Naive thymus-derived CD4-positive, alpha-beta T cell (primary cell): ENCODE data around the gene MIER2. TPM values are rescaled to one million over a fixed set of nuclear protein-coding genes. Genes with fewer than 3 reads are reported as not detected.

Source experiments
- ATAC-seq: fragments of 150-1000 bp; cut with Tn5 transposase; 2 replicates; pipeline ENCODE4 v1.10.0; 2021; ENCODE audit warnings: mild to moderate bottlenecking, moderate library complexity
- CTCF ChIA-PET: fragments of 350-600 bp; sonication (Branson Sonifier 250); formaldehyde crosslinking; loops from one replicate; lab custom pipeline; 2021; ENCODE audit warnings: antibody characterized with exemption; lab: Charles Lee
- POLR2A ChIA-PET: fragments of 350-600 bp; sonication (Branson Sonifier 250); formaldehyde crosslinking; loops from one replicate; lab custom pipeline; 2021; ENCODE audit warnings: antibody characterized with exemption, inconsistent platforms; lab: Charles Lee
- DNase-seq, 9 donors: peaks; one replicate each; pipeline versions ENCODE4 v3.0.0 to v3.0.0-alpha.2; 2020 to 2022; ENCODE audit warnings: mixed read lengths in 1 of 9
- H3K27ac ChIP-seq: one replicate; pipeline ENCODE4 v1.7.0; 2013; ENCODE audit warnings: mild to moderate bottlenecking, low read depth, low read length, moderate library complexity
- H3K27me3 ChIP-seq, 2 donors: one replicate each; pipeline ENCODE4 v1.7.0; 2013; ENCODE audit warnings: low read length in 2 of 2, mild to moderate bottlenecking in 2 of 2, moderate library complexity in 2 of 2; ENCODE audit not compliant: control insufficient read depth in 2 of 2, insufficient read depth in 2 of 2
- H3K36me3 ChIP-seq, 3 experiments: 1 replicate in 2 of 3; 2 replicates in 1 of 3; pipeline ENCODE4 v1.7.0; 2013; ENCODE audit warnings: low read length in 3 of 3, mild to moderate bottlenecking in 3 of 3, moderate library complexity in 1 of 3; ENCODE audit not compliant: insufficient read depth in 3 of 3, control insufficient read depth in 2 of 3
- H3K4me1 ChIP-seq, 2 donors: one replicate each; pipeline ENCODE4 v1.7.0; 2013; ENCODE audit warnings: low read length in 2 of 2, mild to moderate bottlenecking in 2 of 2, moderate library complexity in 1 of 2; ENCODE audit not compliant: control insufficient read depth in 2 of 2, insufficient read depth in 2 of 2
- H3K4me3 ChIP-seq: 2 replicates; pipeline ENCODE4 v1.7.0; 2013; ENCODE audit warnings: mild to moderate bottlenecking, low read length
- H3K9me3 ChIP-seq, 3 experiments: 1 replicate in 2 of 3; 2 replicates in 1 of 3; pipeline ENCODE4 v1.7.0; 2013; ENCODE audit warnings: low read length in 3 of 3; ENCODE audit not compliant: control insufficient read depth in 2 of 3
- H3K27ac Mint-ChIP-seq, 9 donors: one replicate each; pipeline ENCODE4 v1.8.0; 2020 to 2022; ENCODE audit warnings: mixed read lengths in 9 of 9, mild to moderate bottlenecking in 8 of 9, moderate library complexity in 5 of 9, inconsistent platforms in 2 of 9
- H3K27me3 Mint-ChIP-seq, 5 donors: one replicate each; pipeline ENCODE4 v1.8.0; 2021 to 2022; ENCODE audit warnings: mixed read lengths in 5 of 5, mild to moderate bottlenecking in 1 of 5
- H3K36me3 Mint-ChIP-seq, 5 donors: one replicate each; pipeline ENCODE4 v1.8.0; 2020 to 2022; ENCODE audit warnings: mixed read lengths in 5 of 5, mild to moderate bottlenecking in 3 of 5, inconsistent platforms in 1 of 5
- H3K4me1 Mint-ChIP-seq, 7 donors: one replicate each; pipeline ENCODE4 v1.8.0; 2020 to 2022; ENCODE audit warnings: mixed read lengths in 7 of 7, mild to moderate bottlenecking in 3 of 7, inconsistent platforms in 1 of 7
- H3K4me3 Mint-ChIP-seq, 10 donors: one replicate each; pipeline ENCODE4 v1.8.0; 2020 to 2022; ENCODE audit warnings: mild to moderate bottlenecking in 10 of 10, mixed read lengths in 10 of 10, moderate library complexity in 6 of 10, inconsistent platforms in 2 of 10
- H3K9me3 Mint-ChIP-seq, 11 donors: one replicate each; pipeline ENCODE4 v1.8.0; 2020 to 2022; ENCODE audit warnings: mixed read lengths in 11 of 11, mild to moderate bottlenecking in 4 of 11, inconsistent platforms in 1 of 11, moderate library complexity in 1 of 11
- intact Hi-C, 2 donors: fragments of 100-400 bp; cut with micrococcal nuclease; formaldehyde crosslinking; loops; one replicate each; pipeline ENCODE4 v1.15.1; 2023
- polyA plus RNA-seq, 2 donors: library from polyadenylated mRNA; unstranded; fragments of 300-500 nt; fragmentation: Illumina TruSeq; gene quantifications; one replicate each; pipeline ENCODE4 v1.2.3, GENCODE V29; 2021
- total RNA-seq, 6 experiments: library from RNA in 5 of 6; stranded (reverse) in 5 of 6; gene quantifications; 1 replicate in 5 of 6; 2 replicates in 1 of 6; pipeline ENCODE4 v1.2.3 and lab custom pipeline; 2021 to 2026

MIER2 gene
- total and polyA plus RNA-seq, 7 experiments from 2014 or later: 3.9 to 24.6 (median 16.4) TPM

DNA sequence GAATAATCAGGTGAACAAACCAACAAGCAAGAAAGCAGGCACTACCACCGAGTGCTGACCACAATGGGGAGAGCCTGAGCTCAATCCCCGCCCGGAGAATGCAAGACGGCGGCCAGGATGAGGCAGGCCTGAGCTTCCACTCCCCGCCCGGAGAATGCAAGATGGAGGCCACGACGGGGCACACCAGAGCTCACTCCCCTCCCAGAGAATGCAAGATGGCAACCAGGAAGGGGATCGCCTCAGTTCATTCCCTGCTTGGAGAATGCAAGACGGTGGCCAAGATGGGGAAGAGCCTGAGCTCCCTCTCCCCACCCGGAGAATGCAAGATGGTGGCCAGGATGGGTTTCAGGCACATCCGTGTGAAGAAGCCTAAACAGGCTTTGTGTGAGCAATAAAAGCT lies 24.7 kb upstream of the MIER2 start:
- Mint-ChIP-seq H3K9me3 (peaks cover 0 to 1% (median 0%) of the 10 kb centered on the region in 11 donors), H3K4me1 (no peaks in the 10 kb centered on the region), H3K36me3 (no peaks in the 10 kb centered on the region), H3K27me3 (peaks cover 5 to 60% (median 43%) of the 10 kb centered on the region in 5 donors), H3K4me3 (no peak overlapping the region), H3K27ac (no peak overlapping the region)
- CTCF ChIA-PET: interaction anchor here (0.5 to 0.7 kb wide), 2 partner anchors 11 to 139 kb away, joined by 3 to 4 read pairs; no protein-coding TSS in a partner anchor
- ATAC-seq (no peak), DNase-seq (no peak)
- POLR2A ChIA-PET: no interaction called here
- no peaks in the 10 kb centered on the region for H3K27me3 ChIP-seq
- no peaks in the 10 kb centered on the region for H3K36me3 ChIP-seq
- no peak overlapping the region for H3K4me3 ChIP-seq
- H3K4me1 ChIP-seq: no peaks in the 10 kb centered on the region
- H3K9me3 ChIP-seq: no peaks in the 10 kb centered on the region
- no peak overlapping the region for H3K27ac ChIP-seq
- intact Hi-C loops: no loop called here

DNA sequence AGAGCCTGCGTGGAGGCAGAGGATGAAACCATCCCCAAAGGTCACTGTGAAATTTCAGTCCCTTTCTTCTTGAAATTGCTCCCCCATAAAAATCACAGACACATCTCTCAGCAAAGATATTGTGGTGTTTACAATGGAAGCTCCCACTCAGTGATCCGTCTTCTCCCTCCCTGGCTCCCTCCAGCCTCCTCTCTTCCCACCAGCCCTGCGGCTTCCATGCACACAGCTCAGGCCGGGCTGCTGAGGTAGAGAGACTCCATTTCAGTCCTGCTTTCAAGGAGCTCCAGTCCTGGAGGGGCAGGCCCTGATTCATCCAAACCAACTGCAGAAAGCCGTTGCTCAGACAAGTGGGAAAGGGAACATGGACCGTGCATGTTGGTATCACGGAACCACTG lies 24.0 kb upstream of the MIER2 start:
- Histone ChIP-seq H3K36me3 (no peaks in the 10 kb centered on the region), H3K27ac (no peak overlapping the region), H3K27me3 (no peaks in the 10 kb centered on the region), H3K4me1 (no peaks in the 10 kb centered on the region), H3K9me3 (no peaks in the 10 kb centered on the region), H3K4me3 (no peak overlapping the region)
- no peaks in the 10 kb centered on the region for H3K4me1 Mint-ChIP-seq
- peaks cover 0 to 1% (median 0%) of the 10 kb centered on the region in 11 donors for H3K9me3 Mint-ChIP-seq
- no peaks in the 10 kb centered on the region for H3K36me3 Mint-ChIP-seq
- ATAC-seq: no peak
- ChIA-PET CTCF (interaction anchor here (0.5 kb wide), 1 partner anchor 10 kb away, joined by 3 read pairs; no protein-coding TSS in a partner anchor), POLR2A (no interaction called here)
- H3K27me3 Mint-ChIP-seq: peaks cover 5 to 59% (median 43%) of the 10 kb centered on the region in 5 donors
- DNase-seq: no peak
- intact Hi-C loops: no loop called here
- no peak overlapping the region for H3K4me3 Mint-ChIP-seq
- no peak overlapping the region for H3K27ac Mint-ChIP-seq

GRCh38 chr19:367963-368629 lies 23.5 kb upstream of the MIER2 start:
- peaks cover 0 to 1% (median 0%) of the 10 kb centered on the region in 11 donors for H3K9me3 Mint-ChIP-seq
- no peaks in the 10 kb centered on the region for H3K36me3 ChIP-seq
- POLR2A ChIA-PET: no interaction called here
- no peak overlapping the region for H3K27ac ChIP-seq
- no peak for ATAC-seq
- H3K27me3 ChIP-seq: no peaks in the 10 kb centered on the region
- no peaks in the 10 kb centered on the region for H3K9me3 ChIP-seq
- H3K4me1 ChIP-seq: no peaks in the 10 kb centered on the region
- H3K4me3 Mint-ChIP-seq: no peak overlapping the region
- no peak overlapping the region for H3K4me3 ChIP-seq
- H3K27me3 Mint-ChIP-seq: peaks cover 5 to 53% (median 43%) of the 10 kb centered on the region in 5 donors
- no peak overlapping the region for H3K27ac Mint-ChIP-seq
- H3K36me3 Mint-ChIP-seq: no peaks in the 10 kb centered on the region
- no peak for DNase-seq
- CTCF ChIA-PET: no interaction called here
- no peaks in the 10 kb centered on the region for H3K4me1 Mint-ChIP-seq
- intact Hi-C loops: no loop called here

GRCh38 chr19:367561-367960 lies 23.0 kb upstream of the MIER2 start:
- intact Hi-C loops: no loop called here
- Mint-ChIP-seq H3K27me3 (peaks cover 5 to 53% (median 43%) of the 10 kb centered on the region in 5 donors), H3K4me3 (no peak overlapping the region), H3K36me3 (no peaks in the 10 kb centered on the region), H3K4me1 (no peaks in the 10 kb centered on the region), H3K9me3 (peaks cover 0 to 1% (median 0%) of the 10 kb centered on the region in 11 donors), H3K27ac (no peak overlapping the region)
- Histone ChIP-seq H3K36me3 (no peaks in the 10 kb centered on the region), H3K9me3 (no peaks in the 10 kb centered on the region), H3K27ac (no peak overlapping the region), H3K4me1 (no peaks in the 10 kb centered on the region), H3K4me3 (no peak overlapping the region), H3K27me3 (no peaks in the 10 kb centered on the region)
- no peak for ATAC-seq
- CTCF ChIA-PET: no interaction called here
- DNase-seq: no peak
- POLR2A ChIA-PET: no interaction called here

DNA sequence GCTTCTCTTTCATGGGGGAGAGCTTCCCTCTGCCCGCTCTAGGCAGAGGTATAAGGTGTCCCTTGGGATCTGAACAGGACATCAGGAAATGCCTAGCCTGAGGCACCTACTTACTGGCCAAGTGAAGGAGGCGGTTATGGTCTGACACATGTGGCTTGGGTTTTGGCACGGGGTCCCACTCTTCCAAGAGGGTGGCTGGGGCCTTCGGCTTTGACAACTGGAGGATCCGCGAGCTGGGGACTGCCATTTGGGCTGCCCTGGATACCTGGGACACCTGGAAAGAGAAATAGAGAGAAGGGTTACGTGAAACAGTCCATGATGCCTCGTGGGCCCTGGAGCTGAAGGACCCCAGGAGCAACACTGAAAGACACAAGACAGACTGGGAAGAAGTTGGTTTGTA lies 22.4 kb upstream of the MIER2 start:
- no peaks in the 10 kb centered on the region for H3K4me1 Mint-ChIP-seq
- intact Hi-C loops: no loop called here
- CTCF ChIA-PET: no interaction called here
- Histone ChIP-seq H3K4me1 (no peaks in the 10 kb centered on the region), H3K36me3 (no peaks in the 10 kb centered on the region), H3K9me3 (no peaks in the 10 kb centered on the region), H3K27me3 (no peaks in the 10 kb centered on the region), H3K4me3 (no peak overlapping the region), H3K27ac (no peak overlapping the region)
- no peaks in the 10 kb centered on the region for H3K36me3 Mint-ChIP-seq
- peaks cover 0 to 1% (median 0%) of the 10 kb centered on the region in 11 donors for H3K9me3 Mint-ChIP-seq
- H3K4me3 Mint-ChIP-seq: no peak overlapping the region
- no peak overlapping the region for H3K27ac Mint-ChIP-seq
- DNase-seq (no peak), ATAC-seq (no peak)
- H3K27me3 Mint-ChIP-seq: peaks cover 5 to 53% (median 38%) of the 10 kb centered on the region in 5 donors
- POLR2A ChIA-PET: no interaction called here

DNA sequence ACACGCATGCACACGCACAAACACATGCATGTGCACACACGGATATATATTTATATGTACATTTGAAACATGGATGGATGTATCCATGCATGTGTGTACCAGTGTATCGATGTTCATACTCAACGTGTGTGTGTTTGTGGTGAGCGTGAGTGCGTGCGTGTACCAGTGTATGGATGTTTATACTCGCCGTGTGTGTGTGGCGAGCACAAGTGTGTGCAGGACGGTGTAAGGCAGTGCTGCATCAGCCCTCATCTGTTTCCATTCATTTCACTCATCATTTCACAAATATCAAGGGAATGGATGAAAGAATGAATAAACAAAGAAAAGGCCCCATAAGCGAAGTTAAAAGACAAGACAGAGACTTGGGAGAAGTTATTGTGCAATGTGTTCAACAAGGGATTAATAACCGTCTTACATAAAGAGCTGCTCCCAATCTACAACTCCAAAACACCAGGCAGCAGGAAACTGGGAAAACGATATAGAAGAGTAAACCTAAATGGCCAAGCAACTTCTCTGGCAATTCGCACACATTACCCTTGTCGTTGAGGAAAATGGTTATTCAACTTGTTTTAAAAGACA lies 21.7 kb upstream of the MIER2 start:
- Mint-ChIP-seq H3K4me1 (no peaks in the 10 kb centered on the region), H3K4me3 (no peak overlapping the region), H3K9me3 (peaks cover 0 to 1% (median 0%) of the 10 kb centered on the region in 11 donors), H3K36me3 (no peaks in the 10 kb centered on the region), H3K27me3 (peaks cover 3 to 48% (median 32%) of the 10 kb centered on the region in 5 donors), H3K27ac (no peak overlapping the region)
- POLR2A ChIA-PET: interaction anchor here (0.5 kb wide), 1 partner anchor 265 kb away, joined by 3 read pairs; no protein-coding TSS in a partner anchor
- no peaks in the 10 kb centered on the region for H3K9me3 ChIP-seq
- H3K27ac ChIP-seq: no peak overlapping the region
- intact Hi-C loops: no loop called here
- ATAC-seq (no peak), DNase-seq (no peak)
- CTCF ChIA-PET: no interaction called here
- H3K4me3 ChIP-seq: no peak overlapping the region
- H3K36me3 ChIP-seq: no peaks in the 10 kb centered on the region
- H3K4me1 ChIP-seq: no peaks in the 10 kb centered on the region
- no peaks in the 10 kb centered on the region for H3K27me3 ChIP-seq
